OCI-LY1 (cell line): ENCODE measurements around the gene SH3RF1.

ENCODE experiments used
- H2AFZ ChIP-seq: fragments of 200-600 bp; sonication (generic), shearing (Covaris generic); 2 replicates; pipeline ENCODE4 v1.6.0; 2014; ENCODE audit warnings: antibody characterized with exemption, mild to moderate bottlenecking, low read length
- H3F3A ChIP-seq: fragments of 200-600 bp; sonication (generic), shearing (Covaris generic); 2 replicates; pipeline ENCODE4 v1.6.0; 2014; ENCODE audit warnings: mild to moderate bottlenecking, antibody characterized with exemption, low read length, moderate library complexity; ENCODE audit not compliant: insufficient read depth
- H3K27ac ChIP-seq: fragments of 200-600 bp; sonication (generic); 2 replicates; pipeline ENCODE4 v1.5.1; 2014; ENCODE audit warnings: low read length, mixed run types, mild to moderate bottlenecking, low read depth; ENCODE audit not compliant: poor library complexity, severe bottlenecking
- H3K27me3 ChIP-seq: fragments of 200-600 bp; sonication (generic); 2 replicates; pipeline ENCODE4 v1.6.0; 2014; ENCODE audit warnings: antibody characterized with exemption, mild to moderate bottlenecking, low read length, moderate library complexity; ENCODE audit not compliant: insufficient read depth
- H3K36me3 ChIP-seq: fragments of 200-600 bp; sonication (generic); 2 replicates; pipeline ENCODE4 v1.6.1; 2014; ENCODE audit warnings: mild to moderate bottlenecking, antibody characterized with exemption, low read length, moderate library complexity, mixed read lengths; ENCODE audit not compliant: insufficient read depth
- H3K4me1 ChIP-seq: fragments of 200-600 bp; sonication (generic); 2 replicates; pipeline ENCODE4 v1.5.1; 2014; ENCODE audit warnings: mild to moderate bottlenecking, low read length, moderate library complexity; ENCODE audit not compliant: insufficient read depth, severe bottlenecking
- H3K4me2 ChIP-seq: fragments of 200-600 bp; sonication (generic), shearing (Covaris generic); 2 replicates; pipeline ENCODE4 v1.6.1; 2014; ENCODE audit warnings: low read length
- H3K4me3 ChIP-seq: fragments of 200-600 bp; sonication (generic); 2 replicates; pipeline ENCODE4 v1.5.1; 2014; ENCODE audit warnings: low read length, low read depth, mild to moderate bottlenecking, mixed read lengths; ENCODE audit not compliant: poor library complexity, severe bottlenecking
- H3K79me2 ChIP-seq: fragments of 200-600 bp; shearing (Covaris generic); 2 replicates; pipeline ENCODE4 v1.6.1; 2016; ENCODE audit warnings: mixed run types, low read length, mixed read lengths; ENCODE audit not compliant: insufficient read depth
- H3K9ac ChIP-seq: fragments of 200-600 bp; sonication (generic), shearing (Covaris generic); 2 replicates; pipeline ENCODE4 v1.6.1; 2014; ENCODE audit warnings: mild to moderate bottlenecking, low read length, mixed read lengths
- H3K9me2 ChIP-seq: fragments of 200-600 bp; sonication (generic), shearing (Covaris generic); 2 replicates; pipeline ENCODE4 v1.6.1; 2014; ENCODE audit warnings: low read depth, mild to moderate bottlenecking, low read length, mixed read lengths
- H3K9me3 ChIP-seq: fragments of 200-600 bp; shearing (Covaris generic); 2 replicates; pipeline ENCODE4 v1.6.1; 2014; ENCODE audit warnings: low read length, mixed read lengths
- H4K20me1 ChIP-seq: fragments of 200-600 bp; sonication (generic), shearing (Covaris generic); 2 replicates; pipeline ENCODE4 v1.6.0; 2016; ENCODE audit warnings: mild to moderate bottlenecking, low read length; ENCODE audit not compliant: insufficient read depth
- CTCF ChIP-seq: fragments of 200-600 bp; sonication (generic), shearing (Covaris generic); IDR thresholded peaks from 2 replicates; pipeline ENCODE4 v1.5.1; 2017; ENCODE audit warnings: mild to moderate bottlenecking, antibody characterized with exemption, low read length, moderate library complexity, mixed read lengths
- EZH2 ChIP-seq: fragments of 200-600 bp; sonication (generic), shearing (Covaris generic); IDR thresholded peaks from 2 replicates; pipeline ENCODE4 v1.8.0; 2017; ENCODE audit warnings: borderline replicate concordance, mixed run types, mild to moderate bottlenecking, antibody characterized with exemption, low read length, moderate library complexity, mixed read lengths

SH3RF1 gene

DNA sequence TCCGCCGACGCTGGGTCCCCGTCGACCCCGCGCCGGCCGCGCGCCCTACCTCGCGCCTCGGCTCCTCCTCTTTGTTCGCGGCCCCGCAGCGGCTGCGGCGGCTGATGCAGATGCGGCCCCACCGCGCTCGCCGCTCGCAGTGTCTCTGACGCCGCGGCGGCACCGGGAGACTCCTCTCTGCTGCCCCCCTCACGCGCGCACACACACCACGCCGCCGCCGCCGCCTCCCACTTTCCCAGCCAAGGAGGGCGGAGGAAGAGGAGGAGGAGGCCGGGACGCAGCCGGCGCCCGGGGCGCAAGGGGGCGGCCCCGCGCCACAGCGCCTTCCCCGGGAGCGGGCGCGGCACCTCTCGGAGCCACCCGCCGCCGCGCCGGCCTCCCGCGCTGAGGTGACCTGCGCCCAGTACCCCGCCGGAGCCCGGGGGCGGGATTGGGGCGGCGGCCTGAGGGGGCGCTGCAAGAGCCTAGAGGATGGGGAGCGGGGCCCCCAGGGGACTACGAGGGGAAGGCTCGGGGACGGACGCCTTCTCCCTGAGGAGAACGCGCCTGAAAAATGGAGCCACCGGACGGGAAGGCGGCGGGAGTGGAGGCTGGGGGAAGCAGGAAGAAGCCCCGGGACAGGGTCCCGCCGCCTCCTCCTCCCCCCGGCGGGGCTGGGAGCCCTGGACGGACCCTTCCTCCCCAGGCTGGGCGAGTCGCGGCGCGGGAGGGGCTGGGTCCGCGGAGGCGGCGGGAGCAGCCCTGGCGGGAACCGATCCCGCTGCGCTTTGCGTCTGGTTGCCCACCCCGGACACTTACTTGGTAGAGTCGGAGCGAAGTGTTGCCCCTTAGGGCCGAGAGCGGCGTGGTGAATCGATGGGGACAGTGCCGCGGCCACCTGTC, at the start of gene SH3RF1:
Gene SH3RF1, minus strand, starts transcription at position 147 of the 882 bp plus-strand sequence. CDS start 1,744 bp downstream, outside the sequence.
- H3K9ac ChIP-seq = peak within 1 kb of the TSS; percentile 21; the same call in 1 of the 2 replicates
- H3K36me3 ChIP-seq = no peaks in the 10 kb centered on the region
- TF ChIP-seq CTCF (no peak), EZH2 (no peak)
- H3K9me3 ChIP-seq = no peaks in the 10 kb centered on the region
- H3K4me2 ChIP-seq = peak within 1 kb of the TSS; percentile 84
- no peaks in the 10 kb centered on the region for H4K20me1 ChIP-seq
- H3K27ac ChIP-seq = no peak within 1 kb of the TSS
- H3K79me2 ChIP-seq = no peaks in the 10 kb centered on the region
- peak within 1 kb of the TSS; percentile 53 for H3K4me3 ChIP-seq
- no peaks in the 10 kb centered on the region for H3F3A ChIP-seq
- H3K9me2 ChIP-seq = no peaks in the 10 kb centered on the region
- H3K27me3 ChIP-seq = 0 out of 2 replicates have a peak, but pooled peaks cover 5% of the 10 kb centered on the region
- H3K4me1 ChIP-seq = peaks cover 9% of the 10 kb centered on the region
- H2AFZ ChIP-seq = no peak within 1 kb of the TSS

DNA sequence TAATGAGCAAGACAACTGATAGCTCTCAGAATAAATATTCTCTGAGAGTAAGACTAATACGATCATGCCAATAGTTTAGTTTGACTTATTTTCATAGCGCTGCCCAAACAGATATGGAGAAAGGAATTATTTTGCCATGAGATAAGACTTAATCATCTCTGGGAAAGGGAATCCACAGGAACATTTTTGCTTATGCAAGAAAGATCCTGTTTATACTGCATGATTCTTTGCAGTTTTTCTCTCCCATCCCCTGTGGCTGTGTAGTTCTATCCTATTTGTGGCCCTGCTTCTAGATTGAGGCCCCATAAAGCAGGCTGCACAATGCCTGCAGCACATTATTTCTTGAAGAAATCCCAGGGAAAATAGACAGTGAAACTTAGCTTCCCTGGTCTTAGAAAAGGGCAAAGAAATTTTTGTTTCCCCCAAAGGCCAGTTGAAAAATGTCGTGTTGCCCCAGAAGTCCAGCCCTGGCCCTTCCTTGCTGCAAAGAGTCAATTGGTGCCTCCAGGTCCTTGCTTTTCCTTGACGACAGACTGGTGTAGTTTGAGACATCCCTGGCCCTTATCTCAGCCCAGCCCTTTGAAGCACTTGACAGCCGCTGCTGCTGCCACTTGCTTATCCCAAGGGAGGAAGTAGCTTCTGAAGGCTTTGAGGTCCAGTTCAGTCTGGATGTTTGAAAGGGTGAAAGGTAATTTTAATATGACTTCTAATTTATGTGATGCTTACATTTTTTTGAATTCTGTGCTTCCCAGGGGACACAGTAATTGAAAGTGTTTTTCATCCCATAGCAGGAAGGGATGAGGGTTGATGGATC, 45.0 kb upstream of the SH3RF1 start:
- no peak overlapping the region for H3K4me3 ChIP-seq
- no peaks in the 10 kb centered on the region for H3K4me1 ChIP-seq
- H3K9me3 ChIP-seq = no peaks in the 10 kb centered on the region
- no peaks in the 10 kb centered on the region for H3K36me3 ChIP-seq
- no peak overlapping the region for H3K27ac ChIP-seq
- H3K79me2 ChIP-seq = no peaks in the 10 kb centered on the region
- no peak overlapping the region for H2AFZ ChIP-seq
- H3K4me2 ChIP-seq = no peak overlapping the region
- no peaks in the 10 kb centered on the region for H4K20me1 ChIP-seq
- TF ChIP-seq EZH2 = no peak
- no peak for TF ChIP-seq CTCF
- no peaks in the 10 kb centered on the region for H3K27me3 ChIP-seq
- no peaks in the 10 kb centered on the region for H3F3A ChIP-seq
- H3K9ac ChIP-seq = no peak overlapping the region
- H3K9me2 ChIP-seq = no peaks in the 10 kb centered on the region

- Histone ChIP-seq H2AFZ (no peak overlapping the region), H3K4me3 (no peak overlapping the region), H3F3A (no peaks in the 10 kb centered on the region), H3K79me2 (no peaks in the 10 kb centered on the region), H3K36me3 (no peaks in the 10 kb centered on the region), H4K20me1 (no peaks in the 10 kb centered on the region), H3K27me3 (no peaks in the 10 kb centered on the region), H3K9me3 (no peaks in the 10 kb centered on the region), H3K9ac (no peak overlapping the region), H3K4me2 (no peak overlapping the region), H3K9me2 (no peaks in the 10 kb centered on the region), H3K27ac (no peak overlapping the region), H3K4me1 (no peaks in the 10 kb centered on the region)
- TF ChIP-seq EZH2 (no peak), CTCF (no peak)
Measured at GRCh38 chr4:169314906-169315305, 44.1 kb upstream of the SH3RF1 start.
